HCT116 (cell line): ENCODE results near the gene NFIC.

Experiments
- CEBPB ChIP-seq: IDR thresholded peaks from 2 replicates; pipeline ENCODE4 v1.6.1; 2012; ENCODE audit warnings: low read depth
- CTCF ChIP-seq, 3 experiments: fragments of 200-600 bp in 1 of 3; sonication (generic) in 1 of 3; IDR thresholded peaks in 2 of 3; conservative IDR thresholded peaks in 1 of 3; 2 replicates each; pipeline ENCODE4 v1.5.1; 2012 to 2017; ENCODE audit warnings: low read depth in 2 of 3, low read length in 2 of 3, antibody characterized with exemption in 1 of 3, borderline replicate concordance in 1 of 3, control low read depth in 1 of 3, mild to moderate bottlenecking in 1 of 3, mixed read lengths in 1 of 3, mixed run types in 1 of 3, moderate library complexity in 1 of 3; ENCODE audit not compliant: insufficient read depth in 1 of 3
- EZH2 ChIP-seq: fragments of 200-600 bp; sonication (generic); IDR thresholded peaks from 2 replicates; pipeline ENCODE4 v1.6.1; 2017; ENCODE audit warnings: antibody characterized with exemption, mixed run types
- EZH2phosphoT487 ChIP-seq: fragments of 200-600 bp; IDR thresholded peaks from 2 replicates; pipeline ENCODE4 v1.6.1; 2018; ENCODE audit warnings: antibody characterized with exemption, borderline replicate concordance
- FOSL1 ChIP-seq: IDR thresholded peaks from 2 replicates; pipeline ENCODE4 v1.6.1; 2012; ENCODE audit warnings: low read depth
- JUND ChIP-seq: IDR thresholded peaks from 2 replicates; pipeline ENCODE4 v1.6.1; 2012
- MAX ChIP-seq: IDR thresholded peaks from 2 replicates; pipeline ENCODE4 v1.6.1; 2012
- POLR2A ChIP-seq: IDR thresholded peaks from 2 replicates; pipeline ENCODE4 v1.7.0; 2011; ENCODE audit warnings: borderline replicate concordance; ENCODE audit not compliant: insufficient read depth, insufficient read length; ENCODE audit errors: extremely low read depth
- POLR2AphosphoS5 ChIP-seq: IDR thresholded peaks from 2 replicates; pipeline ENCODE4 v1.6.1; 2011; ENCODE audit warnings: mild to moderate bottlenecking, low read depth, low read length, moderate library complexity
- RAD21 ChIP-seq: IDR thresholded peaks from 2 replicates; pipeline ENCODE4 v1.6.1; 2012; ENCODE audit warnings: low read depth, mild to moderate bottlenecking
- REST ChIP-seq: IDR thresholded peaks from 2 replicates; pipeline ENCODE4 v1.6.1; 2012; ENCODE audit warnings: low read depth
- SP1 ChIP-seq: IDR thresholded peaks from 2 replicates; pipeline ENCODE4 v1.6.1; 2012; ENCODE audit warnings: low read depth
- YY1 ChIP-seq: IDR thresholded peaks from 2 replicates; pipeline ENCODE4 v1.6.1; 2011; ENCODE audit warnings: low read length, low read depth, moderate library complexity, mild to moderate bottlenecking; ENCODE audit not compliant: insufficient replicate concordance; ENCODE audit errors: extremely low read depth
- ZFX ChIP-seq: fragments of 450-650 bp; IDR thresholded peaks from 2 replicates; pipeline ENCODE4 v1.6.1; 2017

DNA sequence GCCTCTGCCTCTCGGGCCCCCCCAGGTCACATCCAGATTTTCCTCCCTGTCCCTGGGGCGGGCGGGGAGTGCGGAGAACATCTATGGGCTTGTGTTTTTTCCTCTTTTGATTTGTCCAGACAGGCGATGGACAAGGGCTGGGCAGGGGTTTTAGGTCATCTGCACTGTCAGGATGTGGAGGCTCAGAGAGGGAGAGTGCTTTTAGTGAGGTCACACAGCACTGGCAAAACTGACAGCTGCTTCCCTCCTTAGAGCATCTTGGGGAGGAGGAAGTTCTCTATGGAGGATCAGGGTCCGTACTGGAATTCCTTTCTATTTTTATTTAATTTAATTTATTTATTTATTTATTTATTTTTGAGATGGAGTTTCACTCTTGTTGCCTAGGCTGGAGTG, 38.9 kb downstream of the NFIC start:
- TF ChIP-seq FOSL1: no peak
- no peak for TF ChIP-seq POLR2A
- TF ChIP-seq CTCF (IDR thresholded peaks at IDR 0.05 in 2 of 3, conservative IDR thresholded peaks at IDR 0.05 in 1 of 3; ENCODE audit: borderline replicate concordance in 1 of 3, insufficient read depth in 1 of 3, low read depth in 2 of 3, low read length in 2 of 3): no peak
- TF ChIP-seq MAX: no peak
- TF ChIP-seq ZFX: no peak
- no peak for TF ChIP-seq EZH2
- TF ChIP-seq EZH2phosphoT487: no peak
- TF ChIP-seq YY1: no peak
- TF ChIP-seq SP1: no peak
- no peak for TF ChIP-seq POLR2AphosphoS5
- no peak for TF ChIP-seq JUND
- no peak for TF ChIP-seq CEBPB
- no peak for TF ChIP-seq REST
- no peak for TF ChIP-seq RAD21
